Neuronal stem cell (in vitro differentiated cells): Measurements from ENCODE around the gene CCDC106.
A peak's percentile ranks its signal among the peaks of the same experiment; 100 is the strongest.

Experiments used
- DNase-seq: peaks from one replicate; pipeline ENCODE4 v3.0.0-alpha.2; 2013; ENCODE audit warnings: low spot score
- H2AFZ ChIP-seq: one replicate; pipeline ENCODE4 v1.6.1; 2013; ENCODE audit warnings: mild to moderate bottlenecking, low read length, inconsistent platforms
- H2AK5ac ChIP-seq: 2 replicates; pipeline ENCODE4 v1.6.1; 2013; ENCODE audit warnings: low read depth, mild to moderate bottlenecking, inconsistent platforms, low read length, moderate library complexity, mixed read lengths
- H2BK120ac ChIP-seq: 2 replicates; pipeline ENCODE4 v1.6.1; 2013; ENCODE audit warnings: low read depth, mild to moderate bottlenecking, inconsistent platforms, low read length, moderate library complexity, mixed read lengths
- H2BK12ac ChIP-seq: one replicate; pipeline ENCODE4 v1.6.1; 2013; ENCODE audit warnings: low read length, inconsistent platforms
- H2BK15ac ChIP-seq: 2 replicates; pipeline ENCODE4 v1.6.1; 2013; ENCODE audit warnings: mild to moderate bottlenecking, low read length, inconsistent platforms, mixed read lengths
- H2BK5ac ChIP-seq: one replicate; pipeline ENCODE4 v1.6.1; 2013; ENCODE audit warnings: inconsistent platforms, mild to moderate bottlenecking, low read length, moderate library complexity
- H3K14ac ChIP-seq: one replicate; pipeline ENCODE4 v1.6.1; 2013; ENCODE audit warnings: low read length, inconsistent platforms
- H3K18ac ChIP-seq: 2 replicates; pipeline ENCODE4 v1.6.1; 2013; ENCODE audit warnings: low read length, inconsistent platforms
- H3K23ac ChIP-seq: 2 replicates; pipeline ENCODE4 v1.6.1; 2013; ENCODE audit warnings: low read depth, mild to moderate bottlenecking, mixed read lengths, low read length, inconsistent platforms; ENCODE audit not compliant: poor library complexity
- H3K27ac ChIP-seq: replicated peaks from 3 replicates; pipeline ENCODE4 v1.5.1; 2013; ENCODE audit warnings: low read length, inconsistent platforms
- H3K27me3 ChIP-seq, 3 experiments: 2 replicates each; pipeline ENCODE4 v1.6.1; 2013; ENCODE audit warnings: low read length in 3 of 3, mild to moderate bottlenecking in 2 of 3, inconsistent platforms in 1 of 3, low read depth in 1 of 3, mixed read lengths in 1 of 3, moderate library complexity in 1 of 3; ENCODE audit not compliant: control insufficient read depth in 3 of 3, insufficient read depth in 3 of 3
- H3K36me3 ChIP-seq, 2 donors: replicated peaks in 1 of 2; 2 replicates each; pipeline ENCODE4 v1.6.1; 2013; ENCODE audit warnings: low read length in 2 of 2; ENCODE audit not compliant: control insufficient read depth in 2 of 2, insufficient read depth in 2 of 2
- H3K4ac ChIP-seq: 2 replicates; pipeline ENCODE4 v1.6.1; 2013; ENCODE audit warnings: inconsistent platforms, mild to moderate bottlenecking, low read length, moderate library complexity
- H3K4me1 ChIP-seq, 2 donors: 1 replicate in 1 of 2; 2 replicates in 1 of 2; pipeline ENCODE4 v1.6.1; 2013; ENCODE audit warnings: low read length in 2 of 2, low read depth in 1 of 2; ENCODE audit not compliant: control insufficient read depth in 2 of 2, insufficient read depth in 1 of 2
- H3K4me2 ChIP-seq: one replicate; pipeline ENCODE4 v1.6.1; 2013; ENCODE audit warnings: mild to moderate bottlenecking, low read length, inconsistent platforms; ENCODE audit not compliant: insufficient read depth, poor library complexity, severe bottlenecking
- H3K4me3 ChIP-seq, 2 donors: 2 replicates each; pipeline ENCODE4 v1.5.1; 2013; ENCODE audit warnings: low read length in 2 of 2, mild to moderate bottlenecking in 2 of 2, inconsistent platforms in 1 of 2, moderate library complexity in 1 of 2
- H3K79me1 ChIP-seq: one replicate; pipeline ENCODE4 v1.6.1; 2013; ENCODE audit warnings: low read depth, mild to moderate bottlenecking, inconsistent platforms, low read length, moderate library complexity
- H3K9ac ChIP-seq: one replicate; pipeline ENCODE4 v1.6.1; 2013; ENCODE audit warnings: mild to moderate bottlenecking, low read depth, low read length, inconsistent platforms; ENCODE audit not compliant: poor library complexity
- H3K9me3 ChIP-seq, 2 donors: replicated peaks in 1 of 2; 2 replicates each; pipeline versions ENCODE3 to v1.6.1; 2013; ENCODE audit warnings: low read length in 2 of 2, mild to moderate bottlenecking in 2 of 2, inconsistent platforms in 1 of 2, low read depth in 1 of 2, mixed read lengths in 1 of 2, moderate library complexity in 1 of 2; ENCODE audit not compliant: control insufficient read depth in 2 of 2, insufficient read depth in 1 of 2
- H4K8ac ChIP-seq: one replicate; pipeline ENCODE4 v1.6.1; 2013; ENCODE audit warnings: low read depth, mild to moderate bottlenecking, inconsistent platforms, low read length, moderate library complexity
- H4K91ac ChIP-seq: one replicate; pipeline ENCODE4 v1.6.1; 2013; ENCODE audit warnings: low read length, low read depth, mild to moderate bottlenecking, inconsistent platforms; ENCODE audit not compliant: poor library complexity
- WGBS, 2 donors: extraction: QIAGEN DNeasy Blood & Tissue Kit; methylation state at CpG; one replicate each; pipeline ENCODE4 v1.1.7; 2013; ENCODE audit warnings: missing lambda C conversion rate in 2 of 2, mixed read lengths in 1 of 2; ENCODE audit not compliant: insufficient read length in 2 of 2, insufficient replicate concordance in 1 of 2; ENCODE audit errors: extremely low coverage in 2 of 2; 5-methylcytosine and 5-hydroxymethylcytosine counted together

Gene CCDC106

DNA sequence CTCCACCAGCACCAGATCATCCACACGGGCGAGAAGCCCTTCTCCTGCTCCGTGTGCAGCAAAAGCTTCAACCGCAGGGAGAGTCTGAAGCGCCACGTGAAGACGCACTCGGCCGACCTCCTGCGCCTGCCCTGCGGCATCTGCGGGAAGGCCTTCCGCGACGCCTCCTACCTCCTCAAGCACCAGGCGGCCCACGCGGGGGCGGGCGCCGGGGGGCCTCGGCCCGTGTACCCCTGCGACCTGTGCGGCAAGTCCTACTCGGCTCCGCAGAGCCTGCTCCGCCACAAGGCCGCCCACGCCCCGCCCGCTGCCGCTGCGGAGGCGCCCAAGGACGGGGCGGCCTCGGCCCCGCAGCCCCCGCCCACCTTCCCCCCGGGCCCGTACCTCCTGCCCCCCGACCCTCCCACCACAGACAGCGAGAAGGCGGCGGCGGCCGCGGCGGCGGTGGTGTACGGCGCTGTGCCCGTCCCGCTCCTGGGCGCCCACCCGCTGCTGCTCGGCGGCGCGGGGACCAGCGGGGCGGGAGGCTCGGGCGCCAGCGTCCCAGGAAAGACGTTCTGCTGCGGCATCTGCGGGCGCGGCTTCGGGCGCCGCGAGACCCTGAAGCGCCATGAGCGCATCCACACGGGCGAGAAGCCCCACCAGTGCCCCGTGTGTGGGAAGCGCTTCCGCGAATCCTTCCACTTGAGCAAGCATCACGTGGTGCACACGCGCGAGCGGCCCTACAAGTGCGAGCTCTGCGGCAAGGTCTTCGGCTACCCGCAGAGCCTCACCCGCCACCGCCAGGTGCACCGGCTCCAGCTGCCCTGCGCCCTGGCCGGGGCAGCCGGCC is 33.1 kb upstream of the CCDC106 start:
- no peak overlapping the region for H2BK12ac ChIP-seq
- H3K4ac ChIP-seq: no peak overlapping the region
- H3K9ac ChIP-seq: no peak overlapping the region

DNA sequence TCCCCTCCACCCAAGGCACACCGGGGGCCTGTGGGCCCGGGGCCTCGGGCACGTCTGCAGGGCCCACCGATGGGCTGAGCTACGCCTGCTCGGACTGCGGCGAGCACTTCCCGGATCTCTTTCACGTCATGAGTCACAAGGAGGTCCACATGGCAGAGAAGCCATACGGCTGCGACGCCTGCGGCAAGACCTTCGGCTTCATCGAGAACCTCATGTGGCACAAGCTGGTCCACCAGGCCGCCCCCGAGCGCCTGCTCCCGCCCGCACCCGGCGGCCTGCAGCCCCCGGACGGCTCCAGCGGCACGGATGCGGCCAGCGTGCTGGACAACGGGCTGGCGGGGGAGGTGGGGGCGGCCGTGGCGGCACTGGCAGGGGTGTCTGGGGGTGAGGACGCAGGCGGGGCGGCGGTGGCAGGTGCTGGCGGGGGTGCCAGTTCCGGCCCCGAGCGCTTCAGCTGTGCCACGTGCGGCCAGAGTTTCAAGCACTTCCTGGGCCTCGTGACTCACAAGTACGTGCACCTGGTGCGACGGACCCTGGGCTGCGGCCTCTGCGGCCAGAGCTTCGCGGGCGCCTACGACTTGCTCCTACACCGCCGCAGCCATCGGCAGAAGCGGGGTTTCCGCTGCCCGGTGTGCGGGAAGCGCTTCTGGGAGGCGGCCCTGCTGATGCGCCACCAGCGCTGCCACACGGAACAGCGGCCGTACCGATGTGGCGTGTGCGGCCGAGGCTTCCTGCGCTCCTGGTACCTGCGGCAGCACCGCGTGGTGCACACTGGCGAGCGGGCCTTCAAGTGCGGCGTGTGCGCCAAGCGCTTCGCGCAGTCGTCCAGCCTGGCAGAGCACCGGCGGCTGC is 32.2 kb upstream of the CCDC106 start:
- no peak overlapping the region for H2BK120ac ChIP-seq
- no CpG with 5 or more reads among the region's 88 CpGs for WGBS, 2 donors
- H3K9ac ChIP-seq: no peak overlapping the region
- no peak overlapping the region for H4K8ac ChIP-seq
- H2BK12ac ChIP-seq: no peak overlapping the region
- no peak overlapping the region for H2BK5ac ChIP-seq
- DNase-seq: no peak
- no peak overlapping the region for H2AK5ac ChIP-seq
- H3K23ac ChIP-seq: peak overlapping the region; percentile 25
- peaks cover 31 to 74% of the 10 kb centered on the region in 2 donors for H3K36me3 ChIP-seq
- H2AFZ ChIP-seq: no peak overlapping the region
- H3K4me1 ChIP-seq: no peaks in the 10 kb centered on the region
- no peak overlapping the region for H3K14ac ChIP-seq
- H3K27ac ChIP-seq: no peak overlapping the region
- H3K27me3 ChIP-seq: no peaks in the 10 kb centered on the region
- H3K79me1 ChIP-seq: peaks cover 13% of the 10 kb centered on the region
- H3K4ac ChIP-seq: no peak overlapping the region
- H3K18ac ChIP-seq: no peak overlapping the region
- H3K4me3 ChIP-seq: no peak overlapping the region
- H4K91ac ChIP-seq: no peak overlapping the region
- no peak overlapping the region for H3K4me2 ChIP-seq
- H2BK15ac ChIP-seq: no peak overlapping the region
- peaks cover 0 to 4% of the 10 kb centered on the region in 2 donors for H3K9me3 ChIP-seq

More for the DNA sequence above, 33.1 kb upstream of the CCDC106 start:
- Histone ChIP-seq H3K23ac (no peak overlapping the region), H3K4me1 (no peaks in the 10 kb centered on the region), H3K4me2 (no peak overlapping the region), H3K36me3 (peaks cover 28 to 74% of the 10 kb centered on the region in 2 donors), H2AK5ac (no peak overlapping the region), H2AFZ (no peak overlapping the region), H3K18ac (no peak overlapping the region), H3K9me3 (peaks cover 0 to 4% of the 10 kb centered on the region in 2 donors), H3K4me3 (no peak overlapping the region), H4K8ac (no peak overlapping the region), H2BK15ac (no peak overlapping the region), H2BK120ac (no peak overlapping the region), H4K91ac (no peak overlapping the region), H3K27me3 (no peaks in the 10 kb centered on the region), H3K14ac (no peak overlapping the region), H3K27ac (no peak overlapping the region), H2BK5ac (peak overlapping the region; percentile 50), H3K79me1 (peaks cover 14% of the 10 kb centered on the region)
- DNase-seq: no peak
- WGBS, 2 donors: no CpG with 5 or more reads among the region's 98 CpGs

GRCh38 chr19:55616395-55616875 is 31.6 kb upstream of the CCDC106 start:
- Histone ChIP-seq H2BK15ac (no peak overlapping the region), H2BK120ac (no peak overlapping the region), H2BK12ac (no peak overlapping the region), H2AK5ac (no peak overlapping the region), H3K18ac (no peak overlapping the region), H3K79me1 (peaks cover 13% of the 10 kb centered on the region), H3K4me2 (no peak overlapping the region), H3K4me1 (no peaks in the 10 kb centered on the region), H3K23ac (peak overlapping the region; percentile 39), H3K27me3 (no peaks in the 10 kb centered on the region), H3K14ac (peak overlapping the region; percentile 17), H3K4ac (no peak overlapping the region), H4K8ac (no peak overlapping the region), H3K4me3 (no peak overlapping the region), H2AFZ (no peak overlapping the region), H3K9me3 (peaks cover 0 to 4% of the 10 kb centered on the region in 2 donors), H4K91ac (no peak overlapping the region), H3K9ac (no peak overlapping the region), H2BK5ac (no peak overlapping the region), H3K36me3 (peaks cover 36 to 74% of the 10 kb centered on the region in 2 donors), H3K27ac (no peak overlapping the region)
- no CpG with 5 or more reads among the region's 38 CpGs for WGBS, 2 donors
- no peak for DNase-seq

DNA sequence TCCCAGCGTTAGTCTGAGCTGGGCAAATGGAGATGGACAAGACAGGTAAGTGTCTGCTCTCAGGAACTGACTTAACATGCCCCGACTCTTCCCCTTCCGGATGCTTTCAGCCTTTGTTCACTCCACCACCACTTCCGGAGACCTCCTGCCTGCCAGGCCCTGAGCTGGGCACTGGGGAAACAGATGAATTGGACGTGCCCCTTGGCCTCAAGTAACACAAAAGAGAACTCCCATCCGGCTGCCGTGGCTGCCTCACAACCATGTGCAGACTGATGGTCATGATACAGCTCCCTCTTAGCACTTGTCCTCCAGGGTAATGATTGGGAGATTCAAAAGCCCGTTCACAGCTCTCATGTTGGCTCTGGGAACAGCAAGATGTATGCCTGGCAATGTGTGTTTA is 30.6 kb upstream of the CCDC106 start:
- Histone ChIP-seq H4K91ac (no peak overlapping the region), H2BK120ac (no peak overlapping the region), H3K23ac (no peak overlapping the region), H2AK5ac (no peak overlapping the region), H3K4me3 (no peak overlapping the region), H4K8ac (no peak overlapping the region), H3K14ac (no peak overlapping the region), H3K27me3 (no peaks in the 10 kb centered on the region), H3K4ac (no peak overlapping the region), H3K9me3 (peaks cover 0 to 4% of the 10 kb centered on the region in 2 donors), H3K9ac (no peak overlapping the region), H3K18ac (no peak overlapping the region), H3K27ac (no peak overlapping the region), H2AFZ (no peak overlapping the region), H2BK15ac (no peak overlapping the region), H3K36me3 (peaks cover 38 to 67% of the 10 kb centered on the region in 2 donors), H3K4me2 (no peak overlapping the region), H3K4me1 (no peaks in the 10 kb centered on the region), H2BK5ac (no peak overlapping the region), H3K79me1 (peaks cover 11% of the 10 kb centered on the region), H2BK12ac (no peak overlapping the region)
- no peak for DNase-seq
- WGBS, 2 donors: no CpG with 5 or more reads among the region's 8 CpGs
